GM21447 (cell line): ENCODE results near the gene ANO3.

Experiments used
- ATAC-seq: cut with Tn5 transposase; IDR thresholded peaks from one replicate; pipeline ENCODE4 v1.9.1; 2021; ENCODE audit not compliant: unreplicated experiment

Gene ANO3

DNA sequence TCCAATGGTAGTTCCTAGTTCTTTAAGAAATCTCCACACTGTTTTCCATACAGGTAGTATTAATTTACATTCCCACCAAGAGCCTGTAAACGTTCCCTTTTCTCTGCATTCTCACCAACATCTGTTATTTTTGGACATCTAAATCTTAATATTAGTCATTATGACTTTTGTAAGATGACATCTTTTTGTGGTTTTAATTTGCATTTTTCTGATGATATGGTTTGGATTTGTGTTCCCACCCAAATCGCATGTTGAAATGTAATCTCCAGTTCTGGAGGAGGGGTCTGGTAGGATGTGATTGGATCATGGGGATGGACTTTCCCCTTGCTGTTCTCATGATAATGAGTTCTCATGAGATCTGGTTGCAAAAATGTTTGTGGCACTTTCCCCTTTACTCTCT lies 151.2 kb downstream of the ANO3 start:
- ATAC-seq: no peak

GRCh38 chr11:26490546-26490945 lies 158.6 kb downstream of the ANO3 start:
- no peak for ATAC-seq

GRCh38 chr11:26493616-26494015 lies 161.7 kb downstream of the ANO3 start:
- ATAC-seq: no peak

DNA sequence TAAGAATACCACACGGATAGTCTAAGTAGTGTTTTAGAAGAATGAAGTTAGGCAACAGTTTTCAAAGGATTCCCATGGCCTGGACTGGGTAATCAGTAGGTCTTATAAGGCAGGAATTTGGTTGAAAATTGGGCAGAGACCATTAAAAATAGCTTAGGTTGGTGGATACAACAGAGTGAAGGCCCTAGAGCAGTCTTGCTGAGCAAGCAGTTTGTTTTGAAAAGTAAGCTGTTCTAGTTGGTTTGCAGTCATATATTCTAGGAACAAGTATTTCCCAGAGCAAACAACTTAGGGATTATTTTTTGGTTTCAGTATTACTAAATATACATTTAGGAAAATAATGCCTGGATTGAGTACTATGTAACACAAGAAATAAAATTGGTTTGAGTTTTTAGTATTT lies 175.3 kb downstream of the ANO3 start:
- no peak for ATAC-seq

DNA sequence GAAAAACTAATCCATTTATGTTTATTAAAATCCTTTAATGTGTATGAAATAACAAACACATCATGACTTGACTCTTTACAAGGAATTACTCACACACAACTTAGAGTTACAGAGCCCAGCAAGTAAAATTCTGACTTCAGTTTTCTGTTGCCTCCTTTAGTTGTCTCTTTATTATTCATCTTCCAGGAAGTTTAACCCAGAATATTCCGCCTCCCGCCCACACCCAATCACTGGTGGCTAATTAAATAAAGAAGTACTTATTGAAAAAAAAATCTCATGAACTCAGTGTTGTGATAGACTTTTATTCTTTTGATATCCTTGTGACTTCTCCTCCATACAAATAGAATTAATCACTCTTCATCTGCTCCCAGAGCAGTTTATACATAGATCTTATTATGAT lies 178.2 kb downstream of the ANO3 start:
- ATAC-seq: no peak

GRCh38 chr11:26510756-26511155 lies 178.8 kb downstream of the ANO3 start:
- ATAC-seq: no peak

GRCh38 chr11:26512196-26512595 lies 180.3 kb downstream of the ANO3 start:
- no peak for ATAC-seq

DNA sequence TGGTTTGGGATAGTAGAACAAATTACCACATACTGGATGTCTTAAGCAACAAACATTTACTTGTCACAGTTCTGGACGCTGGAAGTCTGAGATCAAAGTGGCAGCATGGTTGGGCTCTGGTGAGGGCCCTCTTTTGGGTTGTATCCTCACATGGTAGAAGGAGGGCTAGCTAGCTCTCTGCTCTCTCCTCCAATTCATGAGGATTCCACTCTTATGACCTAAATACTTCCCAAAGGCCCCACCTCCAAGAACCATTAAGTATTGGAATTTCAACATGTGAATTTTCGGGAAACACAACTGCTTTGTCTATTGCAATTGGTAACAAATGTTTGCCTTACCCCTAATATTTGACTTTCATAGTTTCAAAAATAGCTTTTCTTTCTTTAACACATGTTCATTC lies 187.5 kb downstream of the ANO3 start:
- ATAC-seq: no peak

DNA sequence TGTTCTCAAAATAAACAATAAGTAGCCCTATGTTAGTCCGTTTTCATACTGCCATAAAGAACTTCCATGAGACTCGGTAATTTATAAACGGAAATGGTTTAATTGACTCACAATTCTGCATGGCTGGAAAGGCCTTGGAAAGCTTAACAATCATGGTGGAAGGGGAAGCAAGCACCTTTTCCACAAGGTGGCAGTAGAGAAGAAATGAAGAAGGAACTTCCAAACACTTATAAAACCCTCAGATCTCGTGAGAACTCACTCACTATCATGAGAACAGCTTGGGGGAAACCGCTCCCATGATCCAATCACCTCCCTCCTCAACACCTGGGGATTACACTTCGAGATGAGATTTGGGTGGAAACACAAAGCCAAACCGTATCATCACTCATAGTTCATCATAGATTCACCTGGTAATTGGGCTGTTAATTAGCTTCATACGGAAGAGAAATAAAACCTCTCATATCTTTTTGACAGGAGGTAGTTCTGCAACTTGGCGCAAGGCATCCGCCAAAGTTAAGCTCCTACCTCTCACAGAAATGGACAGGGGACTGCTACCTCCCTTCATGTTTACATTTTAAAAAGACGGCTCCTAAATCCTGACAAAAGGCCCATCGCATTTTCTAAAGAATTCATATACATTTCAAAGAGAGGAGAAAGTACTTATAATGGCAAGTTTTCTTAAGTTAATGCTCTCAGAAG lies 191.1 kb downstream of the ANO3 start:
- no peak for ATAC-seq

DNA sequence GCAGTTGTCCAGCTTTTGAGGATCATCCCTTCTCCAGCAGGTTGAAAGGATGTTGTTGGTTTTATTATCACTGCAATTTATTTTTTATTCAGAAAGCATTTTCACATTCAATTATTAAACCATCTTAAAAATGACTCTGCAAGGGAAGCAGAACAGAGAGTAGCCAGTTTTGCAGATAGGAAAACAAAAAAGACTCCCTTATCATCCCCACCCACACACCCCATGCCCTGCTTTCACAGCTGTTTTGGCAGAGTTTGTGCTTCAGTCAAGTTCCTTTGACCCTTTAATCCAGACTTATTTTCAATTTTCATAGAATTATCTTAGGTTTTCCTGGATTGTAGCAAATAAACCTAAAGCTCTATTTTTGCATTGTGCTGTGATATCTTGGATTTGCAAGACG lies 195.8 kb downstream of the ANO3 start:
- ATAC-seq: no peak

DNA sequence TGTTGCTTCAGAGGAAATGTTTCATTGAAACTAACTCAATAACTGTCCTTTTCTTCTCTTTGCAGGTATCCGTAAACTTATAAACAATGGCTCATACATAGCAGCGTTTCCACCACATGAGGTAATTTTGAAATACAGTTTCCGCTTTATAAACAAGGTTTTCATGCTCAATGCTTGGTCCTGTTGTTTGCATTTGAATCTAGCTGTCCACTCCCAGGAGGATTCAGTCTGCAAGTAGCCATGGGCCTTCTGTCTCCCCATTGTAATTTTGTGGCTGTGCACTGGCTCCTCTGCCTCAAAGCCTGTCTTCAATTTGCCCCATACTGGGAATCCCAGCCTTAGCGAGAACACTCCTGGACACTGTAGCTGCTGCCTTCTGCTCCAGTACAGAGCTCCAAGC lies 205.4 kb downstream of the ANO3 start:
- no peak for ATAC-seq

DNA sequence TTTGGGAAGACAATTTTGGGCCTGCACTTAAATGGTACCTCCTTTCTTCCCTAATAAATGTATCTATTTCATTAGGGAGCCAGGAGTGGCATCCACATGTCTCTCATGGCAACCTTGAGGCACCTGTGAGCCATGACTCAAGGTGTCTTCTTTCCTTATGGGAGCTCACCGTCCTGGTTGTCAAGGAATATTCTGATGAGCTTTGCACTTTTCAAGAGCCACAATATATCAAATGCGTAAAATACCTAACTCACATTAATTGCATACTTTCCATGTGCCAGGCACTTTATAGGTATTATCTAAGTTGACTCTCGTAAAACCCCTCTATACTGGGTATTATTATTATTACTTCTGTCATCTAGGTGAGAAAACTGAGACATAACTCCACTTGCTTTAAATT lies 207.6 kb downstream of the ANO3 start:
- ATAC-seq: no peak

GRCh38 chr11:26541870-26542269 lies 209.9 kb downstream of the ANO3 start:
- no peak for ATAC-seq

- ATAC-seq: no peak
These were observed 217.2 kb downstream of the ANO3 start for GRCh38 chr11:26549176-26549575.

DNA sequence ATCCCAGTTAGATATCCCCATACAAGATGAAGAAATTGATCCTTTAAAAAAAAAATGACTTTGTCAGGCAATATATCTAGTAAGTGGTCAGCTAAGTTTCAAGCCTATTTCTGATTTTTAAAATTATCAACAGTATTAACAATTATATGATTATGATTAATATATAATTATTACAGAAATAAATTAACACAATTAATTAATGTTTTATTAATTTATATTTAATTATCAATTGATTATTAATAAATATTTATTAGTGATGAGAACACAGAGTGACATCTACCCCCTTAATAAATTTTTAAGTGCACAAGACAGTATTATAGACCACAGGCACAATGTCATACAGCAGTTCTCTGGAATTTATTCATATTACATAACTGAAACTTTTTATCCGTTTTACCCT lies 218.1 kb downstream of the ANO3 start:
- ATAC-seq: no peak

DNA sequence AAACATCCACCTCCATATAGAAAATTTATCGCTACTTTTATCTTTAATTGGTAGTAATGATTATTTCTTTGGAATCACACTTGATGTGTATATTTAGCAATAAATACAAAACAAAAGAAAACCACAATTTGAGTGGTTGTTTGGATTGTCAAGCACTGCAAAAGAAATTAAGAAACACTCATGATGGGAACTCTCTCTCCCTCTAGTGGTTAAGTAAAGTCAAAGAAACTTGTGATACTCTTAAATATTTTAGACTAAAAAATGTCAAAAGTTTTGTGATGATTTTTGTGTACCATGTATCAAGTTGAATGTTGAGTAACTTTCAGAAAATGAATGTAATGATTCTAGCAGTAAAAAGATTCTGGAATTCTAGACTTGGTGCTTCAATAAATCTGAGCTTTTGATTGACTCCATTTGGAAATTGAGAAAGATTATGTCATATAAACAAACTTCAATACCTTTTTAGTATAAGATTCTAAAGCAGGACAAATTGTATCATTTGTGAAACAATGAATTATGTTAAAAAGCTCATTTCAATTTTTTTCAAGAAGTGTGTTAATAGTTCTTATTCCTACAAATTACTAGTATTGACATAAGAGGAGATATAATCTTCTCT lies 219.4 kb downstream of the ANO3 start:
- no peak for ATAC-seq

GRCh38 chr11:26553182-26553581 lies 221.3 kb downstream of the ANO3 start:
- no peak for ATAC-seq

DNA sequence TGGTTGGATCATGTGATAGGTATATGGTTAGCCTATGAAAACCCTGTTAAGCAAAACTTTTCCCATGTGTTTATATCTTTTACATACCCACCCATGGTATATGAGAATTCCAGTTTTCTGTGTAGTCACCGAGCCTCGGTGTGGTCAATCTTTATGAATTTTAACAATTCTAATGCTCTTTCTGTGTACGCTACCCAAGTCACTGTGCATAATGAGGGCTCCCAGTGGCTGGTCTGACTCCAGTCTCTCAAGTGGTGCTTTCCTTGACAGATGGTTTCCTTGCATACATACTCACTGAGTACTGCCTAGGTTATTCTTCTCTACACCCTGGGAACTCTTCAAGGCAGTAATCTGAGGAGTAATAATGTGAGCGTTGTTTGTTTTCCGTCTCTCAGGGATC lies 222.5 kb downstream of the ANO3 start:
- no peak for ATAC-seq

DNA sequence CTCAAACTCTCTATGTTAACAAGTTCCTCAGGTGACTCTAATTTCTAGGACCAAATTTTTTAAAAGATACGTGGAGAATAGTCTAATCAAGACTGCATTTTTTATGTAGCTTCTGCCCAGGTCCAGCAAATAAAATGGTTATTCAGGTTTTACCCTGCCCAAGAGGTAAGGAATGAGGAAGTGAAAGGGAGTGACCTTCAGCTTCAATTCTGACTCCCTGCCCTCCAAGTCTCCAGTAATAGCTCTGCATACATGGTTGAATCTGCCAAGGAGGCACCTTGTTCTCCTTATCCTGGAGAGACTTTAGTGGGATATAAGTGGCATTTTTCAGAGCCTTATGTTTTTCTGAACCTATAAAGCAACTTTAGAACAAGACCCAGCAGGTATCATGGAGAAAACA lies 224.7 kb downstream of the ANO3 start:
- no peak for ATAC-seq

DNA sequence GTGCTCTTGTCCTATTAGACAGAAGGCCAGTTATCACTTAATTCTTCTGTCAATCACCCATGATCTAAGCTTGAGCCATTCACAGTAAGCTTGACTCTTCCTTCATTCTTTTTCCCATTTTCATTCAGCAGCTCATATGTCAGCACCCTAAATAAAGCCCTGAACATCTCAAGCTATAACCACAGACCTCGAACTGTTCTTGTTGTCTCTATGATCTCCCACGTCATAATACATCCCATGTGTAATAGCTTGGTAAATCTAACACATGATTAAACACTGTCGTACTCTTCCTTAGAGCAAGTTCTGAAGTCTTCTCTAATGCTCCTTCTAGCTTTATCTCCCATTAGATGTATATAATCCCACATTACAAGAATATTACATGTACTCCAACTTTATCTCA lies 225.7 kb downstream of the ANO3 start:
- no peak for ATAC-seq

GRCh38 chr11:26558190-26558589 lies 226.3 kb downstream of the ANO3 start:
- ATAC-seq: no peak

GRCh38 chr11:26569646-26570045 lies 237.7 kb downstream of the ANO3 start:
- no peak for ATAC-seq
